HepG2 (cell line): ENCODE measurements around the gene KRTAP10-6. TPM values are rescaled to one million over a fixed set of nuclear protein-coding genes. Genes with fewer than 3 reads are reported as not detected.
A peak's percentile ranks its signal among the peaks of the same experiment; 100 is the strongest.

Experiments
- ARID4A ChIP-seq: sonication (generic); formaldehyde crosslinking; IDR thresholded peaks from 2 replicates; pipeline ENCODE4 v1.5.0; 2020; ENCODE audit warnings: mild to moderate bottlenecking, missing genetic modification reagents, borderline replicate concordance
- BCL6 ChIP-seq: IDR thresholded peaks from 2 replicates; pipeline ENCODE4 v1.6.1; 2016; ENCODE audit warnings: missing genetic modification reagents, missing compliant biosample characterization
- ELF3 ChIP-seq: IDR thresholded peaks from 2 replicates; pipeline ENCODE4 v1.6.1; 2016; ENCODE audit warnings: missing genetic modification reagents, missing compliant biosample characterization
- FOSL2 ChIP-seq: sonication (generic); formaldehyde crosslinking; IDR thresholded peaks from 2 replicates; pipeline ENCODE4 v1.4.0; 2020; ENCODE audit warnings: missing genetic modification reagents
- HOXA7 ChIP-seq: sonication (generic); formaldehyde crosslinking; IDR thresholded peaks from 2 replicates; pipeline ENCODE4 v1.8.1; 2022; ENCODE audit warnings: mild to moderate bottlenecking, missing genetic modification reagents, moderate library complexity
- PAXIP1 ChIP-seq: sonication (generic); formaldehyde crosslinking; conservative IDR thresholded peaks from 2 replicates; pipeline ENCODE4 v1.4.0; 2020; ENCODE audit warnings: mild to moderate bottlenecking, missing genetic modification reagents, moderate library complexity
- POLR2A ChIP-seq, 2 experiments: IDR thresholded peaks; 2 replicates each; pipeline ENCODE4 v1.6.1; 2011; ENCODE audit warnings: low read depth in 2 of 2, low read length in 2 of 2, mild to moderate bottlenecking in 1 of 2, moderate library complexity in 1 of 2; ENCODE audit not compliant: insufficient read depth in 1 of 2
- SP5 ChIP-seq: IDR thresholded peaks from 2 replicates; pipeline ENCODE4 v1.6.1; 2016; ENCODE audit warnings: low read depth, borderline replicate concordance
- TIGD3 ChIP-seq: sonication (generic); formaldehyde crosslinking; IDR thresholded peaks from 2 replicates; pipeline ENCODE4 v1.5.1; 2020; ENCODE audit warnings: mild to moderate bottlenecking, missing genetic modification reagents, borderline replicate concordance
- ZMYM3 ChIP-seq: sonication (generic); formaldehyde crosslinking; IDR thresholded peaks from 2 replicates; pipeline ENCODE4 v1.5.1; 2020; ENCODE audit warnings: mild to moderate bottlenecking, missing genetic modification reagents
- ZNF564 ChIP-seq: sonication (generic); formaldehyde crosslinking; IDR thresholded peaks from 2 replicates; pipeline ENCODE4 v1.8.1; 2023; ENCODE audit warnings: mild to moderate bottlenecking, missing genetic modification reagents
- ZSCAN25 ChIP-seq: sonication (generic); formaldehyde crosslinking; IDR thresholded peaks from 2 replicates; pipeline ENCODE4 v1.8.0; 2022; ENCODE audit warnings: mild to moderate bottlenecking, missing genetic modification reagents
- polyA plus RNA-seq, 8 experiments: library from polyadenylated mRNA; depleted of rRNA in 3 of 8; stranded (reverse) in 7 of 8; unstranded in 1 of 8; fragments of >200 nt; fragmentation: Illumina TruSeq in 4 of 8; extraction: Trizol in 4 of 8; gene quantifications; 2 replicates each; pipeline versions ENCODE4 v1.2.1 to v1.2.3, GENCODE V29; 2011 to 2016; ENCODE audit warnings: low read depth in 4 of 8, missing spikeins in 1 of 8, mixed read lengths in 1 of 8; ENCODE audit not compliant: insufficient read depth in 1 of 8
- total RNA-seq, 5 experiments: library from RNA; depleted of rRNA; stranded (reverse); fragments of >200 nt; fragmentation: Illumina TruSeq; extraction: Trizol; gene quantifications; 2 replicates each; pipeline ENCODE4 v1.2.3, GENCODE V29; 2016; ENCODE audit warnings: low read depth in 1 of 5

The KRTAP10-6 gene
- total and polyA plus RNA-seq, 2 of the 13 experiments (the other 11 are each of a cell fraction or from before 2014, with no cell fraction given) = not detected

GRCh38 chr21:44574457-44575306 is 17.6 kb downstream of the KRTAP10-6 start (continued):
- TF ChIP-seq BCL6 = peak; percentile 60; the same call in 1 of the 2 replicates
- TF ChIP-seq POLR2A (IDR thresholded peaks at IDR 0.05; ENCODE audit: insufficient read depth in 1 of 2, low read depth in 2 of 2, low read length in 2 of 2) = no peak
- TF ChIP-seq ZNF564 (CRISPR knock-in tag) = peak; percentile 46; the same call in 1 of the 2 replicates
- TF ChIP-seq ARID4A (CRISPR knock-in tag) = peak; percentile 52; the same call in 1 of the 2 replicates
- TF ChIP-seq ZMYM3 (CRISPR knock-in tag) = peak; percentile 96
- no peak for TF ChIP-seq FOSL2 (CRISPR knock-in tag)
- TF ChIP-seq ELF3 (CRISPR knock-in tag) = peak; percentile 96
- no peak for TF ChIP-seq TIGD3 (CRISPR knock-in tag)
- TF ChIP-seq SP5 (CRISPR knock-in tag) = peak; percentile 78; the same call in 1 of the 2 replicates
- peak; percentile 84 for TF ChIP-seq PAXIP1
- peak; percentile 32; the same call in 1 of the 2 replicates for TF ChIP-seq HOXA7
- no peak for TF ChIP-seq ZSCAN25 (CRISPR knock-in tag)
